ENCODE data around the gene SLC7A14.

SLC7A14 gene

GRCh38 chr3:170467571-170468147 is 118.2 kb downstream of the SLC7A14 start:
- DNase-seq: no peak

- no peak for DNase-seq
Observed at GRCh38 chr3:170467007-170467406, 118.9 kb downstream of the SLC7A14 start.

- DNase-seq: no peak
Observed at GRCh38 chr3:170465955-170466354, 119.9 kb downstream of the SLC7A14 start.

GRCh38 chr3:170463011-170463410 is 122.9 kb downstream of the SLC7A14 start:
- no peak for DNase-seq

- DNase-seq: no peak
Observed at GRCh38 chr3:170458285-170458684, 127.6 kb downstream of the SLC7A14 start.

GRCh38 chr3:170454509-170454908 is 131.4 kb downstream of the SLC7A14 start:
- DNase-seq: no peak

GRCh38 chr3:170450039-170450438 is 135.8 kb downstream of the SLC7A14 start:
- no peak for DNase-seq

GRCh38 chr3:170448584-170448983 is 137.3 kb downstream of the SLC7A14 start:
- no peak for DNase-seq

- DNase-seq: no peak
Observed at GRCh38 chr3:170443457-170443856, 142.4 kb downstream of the SLC7A14 start.

GRCh38 chr3:170442947-170443346 is 142.9 kb downstream of the SLC7A14 start:
- DNase-seq: no peak

GRCh38 chr3:170441412-170441811 is 144.5 kb downstream of the SLC7A14 start:
- no peak for DNase-seq

GRCh38 chr3:170440344-170440743 is 145.5 kb downstream of the SLC7A14 start:
- no peak for DNase-seq

- DNase-seq: no peak
Observed at GRCh38 chr3:170438836-170439235, 147.0 kb downstream of the SLC7A14 start.

- no peak for DNase-seq
Observed at GRCh38 chr3:170437696-170438407, 148.0 kb downstream of the SLC7A14 start.

- no peak for DNase-seq
Observed at GRCh38 chr3:170437176-170437575, 148.7 kb downstream of the SLC7A14 start.

- DNase-seq: no peak
Observed at GRCh38 chr3:170436697-170437096, 149.2 kb downstream of the SLC7A14 start.

GRCh38 chr3:170432416-170432815 is 153.5 kb downstream of the SLC7A14 start:
- no peak for DNase-seq

- no peak for DNase-seq
Observed at GRCh38 chr3:170431054-170431453, 154.8 kb downstream of the SLC7A14 start.

- DNase-seq: no peak
Observed at GRCh38 chr3:170429050-170429449, 156.8 kb downstream of the SLC7A14 start.

- no peak for DNase-seq
Observed at GRCh38 chr3:170428095-170428494, 157.8 kb downstream of the SLC7A14 start.

GRCh38 chr3:170426240-170426797 is 159.6 kb downstream of the SLC7A14 start:
- no peak for DNase-seq

- no peak for DNase-seq
Observed at GRCh38 chr3:170425491-170426239, 160.2 kb downstream of the SLC7A14 start.

- no peak for DNase-seq
Observed at GRCh38 chr3:170424879-170425278, 161.0 kb downstream of the SLC7A14 start.
